ENCODE data around the gene CTXN3. TPM values are rescaled to one million over a fixed set of nuclear protein-coding genes. Genes with fewer than 3 reads are reported as not detected.

Gene CTXN3
- polyA plus RNA-seq, 1 donor (not counting 4 experiments of a cell fraction or from before 2014, with no cell fraction given): 0.22 TPM

- Histone ChIP-seq H3K27ac (ENCODE audit: control insufficient read depth, insufficient read depth, low read length) (no peak overlapping the region), H3K9me3 (ENCODE audit: control insufficient read depth, low read depth, low read length) (no peaks in the 10 kb centered on the region), H3K9me1 (ENCODE audit: control insufficient read depth, extremely low read depth, insufficient read depth, low read length) (no peaks in the 10 kb centered on the region), H3K4me3 (ENCODE audit: control insufficient read depth in 2 of 3, extremely low read depth in 1 of 3, insufficient read depth in 2 of 3, low read depth in 1 of 3, low read length in 3 of 3) (no peak overlapping the region), H3K79me2 (ENCODE audit: control insufficient read depth, insufficient read depth, low read length) (no peaks in the 10 kb centered on the region), H4K20me1 (ENCODE audit: control insufficient read depth, extremely low read depth, insufficient read depth, low read length) (no peaks in the 10 kb centered on the region), H3K4me1 (ENCODE audit: control insufficient read depth, extremely low read depth, insufficient read depth, low read length) (no peaks in the 10 kb centered on the region), H2AFZ (ENCODE audit: control insufficient read depth, low read length) (no peak overlapping the region), H3K36me3 (ENCODE audit: control insufficient read depth in 2 of 2, extremely low read depth in 1 of 2, insufficient read depth in 2 of 2, low read length in 2 of 2) (no peaks in the 10 kb centered on the region), H3K27me3 (ENCODE audit: control insufficient read depth, extremely low read depth, insufficient read depth, low read length) (no peaks in the 10 kb centered on the region), H3K9ac (ENCODE audit: control insufficient read depth, extremely low read depth, insufficient read depth, low read length) (no peak overlapping the region), H3K4me2 (ENCODE audit: control insufficient read depth, extremely low read depth, insufficient read depth, low read depth, low read length) (no peak overlapping the region)
- DNase-seq (ENCODE audit: low read depth, low spot score): peak; percentile 40
- TF ChIP-seq, protein P1, sequence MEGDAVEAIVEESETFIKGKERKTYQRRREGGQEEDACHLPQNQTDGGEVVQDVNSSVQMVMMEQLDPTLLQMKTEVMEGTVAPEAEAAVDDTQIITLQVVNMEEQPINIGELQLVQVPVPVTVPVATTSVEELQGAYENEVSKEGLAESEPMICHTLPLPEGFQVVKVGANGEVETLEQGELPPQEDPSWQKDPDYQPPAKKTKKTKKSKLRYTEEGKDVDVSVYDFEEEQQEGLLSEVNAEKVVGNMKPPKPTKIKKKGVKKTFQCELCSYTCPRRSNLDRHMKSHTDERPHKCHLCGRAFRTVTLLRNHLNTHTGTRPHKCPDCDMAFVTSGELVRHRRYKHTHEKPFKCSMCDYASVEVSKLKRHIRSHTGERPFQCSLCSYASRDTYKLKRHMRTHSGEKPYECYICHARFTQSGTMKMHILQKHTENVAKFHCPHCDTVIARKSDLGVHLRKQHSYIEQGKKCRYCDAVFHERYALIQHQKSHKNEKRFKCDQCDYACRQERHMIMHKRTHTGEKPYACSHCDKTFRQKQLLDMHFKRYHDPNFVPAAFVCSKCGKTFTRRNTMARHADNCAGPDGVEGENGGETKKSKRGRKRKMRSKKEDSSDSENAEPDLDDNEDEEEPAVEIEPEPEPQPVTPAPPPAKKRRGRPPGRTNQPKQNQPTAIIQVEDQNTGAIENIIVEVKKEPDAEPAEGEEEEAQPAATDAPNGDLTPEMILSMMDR (optimal IDR thresholded peaks at IDR 0.05 in 1 of 3, IDR thresholded peaks at IDR 0.05 in 1 of 3, conservative IDR thresholded peaks at IDR 0.05 in 1 of 3; ENCODE audit: extremely low read depth in 1 of 3, insufficient read depth in 2 of 3, low read length in 3 of 3): no peak
- TF ChIP-seq EZH2 (IDR thresholded peaks at IDR 0.05; ENCODE audit: low read length): no peak
- dilution Hi-C loops (cut with MboI; ENCODE audit: extremely low pct_ligation_motif_present, low sequenced_read_pairs): no loop called here
- FAIRE-seq: no peak
Observed at GRCh38 chr5:127608077-127608660, 40.7 kb upstream of the CTXN3 start.

DNA sequence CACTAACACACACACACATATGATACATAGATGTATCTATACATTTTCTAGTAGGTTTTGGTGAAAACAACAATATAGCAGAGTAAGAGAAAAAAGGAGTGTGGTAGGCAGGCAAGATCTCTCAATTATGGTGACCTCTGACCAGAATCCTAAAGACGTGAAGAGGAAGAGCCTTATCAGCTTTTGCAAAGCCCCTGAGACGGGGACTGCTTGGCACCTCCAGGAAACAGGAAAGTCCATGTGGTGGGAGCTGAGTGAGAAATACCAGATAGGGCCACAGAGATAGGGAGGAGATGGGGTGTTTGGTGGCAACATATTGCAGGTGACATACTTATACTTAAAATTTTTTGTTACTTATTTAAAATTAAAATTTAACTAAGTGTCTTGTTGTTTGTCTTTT lies 39.9 kb upstream of the CTXN3 start:
- DNase-seq (ENCODE audit: low read depth, low spot score): no peak
- Histone ChIP-seq H4K20me1 (ENCODE audit: control insufficient read depth, extremely low read depth, insufficient read depth, low read length) (no peaks in the 10 kb centered on the region), H3K9me1 (ENCODE audit: control insufficient read depth, extremely low read depth, insufficient read depth, low read length) (no peaks in the 10 kb centered on the region), H3K27ac (ENCODE audit: control insufficient read depth, insufficient read depth, low read length) (no peak overlapping the region), H3K79me2 (ENCODE audit: control insufficient read depth, insufficient read depth, low read length) (no peaks in the 10 kb centered on the region), H3K36me3 (ENCODE audit: control insufficient read depth in 2 of 2, extremely low read depth in 1 of 2, insufficient read depth in 2 of 2, low read length in 2 of 2) (no peaks in the 10 kb centered on the region), H3K4me3 (ENCODE audit: control insufficient read depth in 2 of 3, extremely low read depth in 1 of 3, insufficient read depth in 2 of 3, low read depth in 1 of 3, low read length in 3 of 3) (no peak overlapping the region), H2AFZ (ENCODE audit: control insufficient read depth, low read length) (no peak overlapping the region), H3K4me1 (ENCODE audit: control insufficient read depth, extremely low read depth, insufficient read depth, low read length) (no peaks in the 10 kb centered on the region), H3K27me3 (ENCODE audit: control insufficient read depth, extremely low read depth, insufficient read depth, low read length) (no peaks in the 10 kb centered on the region), H3K9ac (ENCODE audit: control insufficient read depth, extremely low read depth, insufficient read depth, low read length) (no peak overlapping the region), H3K4me2 (ENCODE audit: control insufficient read depth, extremely low read depth, insufficient read depth, low read depth, low read length) (no peak overlapping the region), H3K9me3 (ENCODE audit: control insufficient read depth, low read depth, low read length) (no peaks in the 10 kb centered on the region)
- no peak for FAIRE-seq
- dilution Hi-C loops (cut with MboI; ENCODE audit: extremely low pct_ligation_motif_present, low sequenced_read_pairs): no loop called here
- TF ChIP-seq EZH2 (IDR thresholded peaks at IDR 0.05; ENCODE audit: low read length): no peak
- TF ChIP-seq, protein P1 (optimal IDR thresholded peaks at IDR 0.05 in 1 of 3, IDR thresholded peaks at IDR 0.05 in 1 of 3, conservative IDR thresholded peaks at IDR 0.05 in 1 of 3; ENCODE audit: extremely low read depth in 1 of 3, insufficient read depth in 2 of 3, low read length in 3 of 3): no peak
